ENCODE data around the gene MSL3B.

Gene MSL3B

GRCh38 chr2:233817361-233817911 lies 50.8 kb downstream of the MSL3B start:
- no peaks in the 10 kb centered on the region for H3K9me3 ChIP-seq (ENCODE audit: insufficient read depth, low read length)
- no peak overlapping the region for H3K4me3 ChIP-seq (ENCODE audit: low read length)
- no peak overlapping the region for H3K9ac ChIP-seq (ENCODE audit: low read length)
- no peak overlapping the region for H3K27ac ChIP-seq (ENCODE audit: low read length)
- no peaks in the 10 kb centered on the region for H3K27me3 ChIP-seq (ENCODE audit: low read depth, low read length)
- no peak for TF ChIP-seq CTCF (IDR thresholded peaks at IDR 0.05; ENCODE audit: low read depth, low read length)
- no peak for TF ChIP-seq EZH2phosphoT487 (IDR thresholded peaks at IDR 0.05; ENCODE audit: low read depth)
- H3K36me3 ChIP-seq (replicated peaks; ENCODE audit: low read depth, low read length): no peaks in the 10 kb centered on the region
- H3K79me2 ChIP-seq (ENCODE audit: low read length): no peaks in the 10 kb centered on the region
- no peaks in the 10 kb centered on the region for H4K20me1 ChIP-seq (ENCODE audit: insufficient read depth, low read length)
- H2AFZ ChIP-seq (ENCODE audit: low read depth, low read length): no peak overlapping the region
- H3K4me1 ChIP-seq (ENCODE audit: low read length): no peaks in the 10 kb centered on the region
- no peak overlapping the region for H3K4me2 ChIP-seq (ENCODE audit: low read length)

GRCh38 chr2:233816771-233817170 lies 51.4 kb downstream of the MSL3B start:
- H3K9me3 ChIP-seq (ENCODE audit: insufficient read depth, low read length): no peaks in the 10 kb centered on the region
- no peaks in the 10 kb centered on the region for H3K27me3 ChIP-seq (ENCODE audit: low read depth, low read length)
- no peak overlapping the region for H3K27ac ChIP-seq (ENCODE audit: low read length)
- H4K20me1 ChIP-seq (ENCODE audit: insufficient read depth, low read length): no peaks in the 10 kb centered on the region
- no peak for TF ChIP-seq CTCF (IDR thresholded peaks at IDR 0.05; ENCODE audit: low read depth, low read length)
- TF ChIP-seq EZH2phosphoT487 (IDR thresholded peaks at IDR 0.05; ENCODE audit: low read depth): no peak
- H3K4me3 ChIP-seq (ENCODE audit: low read length): no peak overlapping the region
- H2AFZ ChIP-seq (ENCODE audit: low read depth, low read length): no peak overlapping the region
- H3K4me2 ChIP-seq (ENCODE audit: low read length): no peak overlapping the region
- no peak overlapping the region for H3K9ac ChIP-seq (ENCODE audit: low read length)
- H3K4me1 ChIP-seq (ENCODE audit: low read length): no peaks in the 10 kb centered on the region
- H3K79me2 ChIP-seq (ENCODE audit: low read length): no peaks in the 10 kb centered on the region
- no peaks in the 10 kb centered on the region for H3K36me3 ChIP-seq (replicated peaks; ENCODE audit: low read depth, low read length)

GRCh38 chr2:233816334-233816733 lies 51.9 kb downstream of the MSL3B start:
- Histone ChIP-seq H3K4me2 (ENCODE audit: low read length) (no peak overlapping the region), H3K9ac (ENCODE audit: low read length) (no peak overlapping the region), H3K36me3 (replicated peaks; ENCODE audit: low read depth, low read length) (no peaks in the 10 kb centered on the region), H4K20me1 (ENCODE audit: insufficient read depth, low read length) (no peaks in the 10 kb centered on the region), H3K27me3 (ENCODE audit: low read depth, low read length) (no peaks in the 10 kb centered on the region), H2AFZ (ENCODE audit: low read depth, low read length) (no peak overlapping the region), H3K4me1 (ENCODE audit: low read length) (no peaks in the 10 kb centered on the region), H3K79me2 (ENCODE audit: low read length) (no peaks in the 10 kb centered on the region), H3K9me3 (ENCODE audit: insufficient read depth, low read length) (no peaks in the 10 kb centered on the region), H3K27ac (ENCODE audit: low read length) (no peak overlapping the region), H3K4me3 (ENCODE audit: low read length) (no peak overlapping the region)
- TF ChIP-seq CTCF (IDR thresholded peaks at IDR 0.05; ENCODE audit: low read depth, low read length) (no peak), EZH2phosphoT487 (IDR thresholded peaks at IDR 0.05; ENCODE audit: low read depth) (no peak)

GRCh38 chr2:233815861-233816260 lies 52.3 kb downstream of the MSL3B start:
- H3K36me3 ChIP-seq (replicated peaks; ENCODE audit: low read depth, low read length): no peaks in the 10 kb centered on the region
- H3K9ac ChIP-seq (ENCODE audit: low read length): no peak overlapping the region
- H3K27me3 ChIP-seq (ENCODE audit: low read depth, low read length): no peaks in the 10 kb centered on the region
- no peaks in the 10 kb centered on the region for H3K9me3 ChIP-seq (ENCODE audit: insufficient read depth, low read length)
- TF ChIP-seq EZH2phosphoT487 (IDR thresholded peaks at IDR 0.05; ENCODE audit: low read depth) (no peak), CTCF (IDR thresholded peaks at IDR 0.05; ENCODE audit: low read depth, low read length) (no peak)
- no peak overlapping the region for H3K27ac ChIP-seq (ENCODE audit: low read length)
- H3K4me1 ChIP-seq (ENCODE audit: low read length): no peaks in the 10 kb centered on the region
- no peak overlapping the region for H3K4me3 ChIP-seq (ENCODE audit: low read length)
- no peak overlapping the region for H2AFZ ChIP-seq (ENCODE audit: low read depth, low read length)
- H3K4me2 ChIP-seq (ENCODE audit: low read length): no peak overlapping the region
- no peaks in the 10 kb centered on the region for H4K20me1 ChIP-seq (ENCODE audit: insufficient read depth, low read length)
- H3K79me2 ChIP-seq (ENCODE audit: low read length): no peaks in the 10 kb centered on the region
